HG03097 (cell line): ENCODE results near the gene TOMM20.
"Not testable (repeated sequence)": the region's sequence is repeated elsewhere in the genome, so short reads cannot be mapped to it uniquely, and the experiment has no call there.

Experiments used
- ATAC-seq: cut with Tn5 transposase; IDR thresholded peaks from one replicate; pipeline ENCODE4 v1.9.1; 2021; ENCODE audit not compliant: unreplicated experiment, low FRiP score

TOMM20 gene

DNA sequence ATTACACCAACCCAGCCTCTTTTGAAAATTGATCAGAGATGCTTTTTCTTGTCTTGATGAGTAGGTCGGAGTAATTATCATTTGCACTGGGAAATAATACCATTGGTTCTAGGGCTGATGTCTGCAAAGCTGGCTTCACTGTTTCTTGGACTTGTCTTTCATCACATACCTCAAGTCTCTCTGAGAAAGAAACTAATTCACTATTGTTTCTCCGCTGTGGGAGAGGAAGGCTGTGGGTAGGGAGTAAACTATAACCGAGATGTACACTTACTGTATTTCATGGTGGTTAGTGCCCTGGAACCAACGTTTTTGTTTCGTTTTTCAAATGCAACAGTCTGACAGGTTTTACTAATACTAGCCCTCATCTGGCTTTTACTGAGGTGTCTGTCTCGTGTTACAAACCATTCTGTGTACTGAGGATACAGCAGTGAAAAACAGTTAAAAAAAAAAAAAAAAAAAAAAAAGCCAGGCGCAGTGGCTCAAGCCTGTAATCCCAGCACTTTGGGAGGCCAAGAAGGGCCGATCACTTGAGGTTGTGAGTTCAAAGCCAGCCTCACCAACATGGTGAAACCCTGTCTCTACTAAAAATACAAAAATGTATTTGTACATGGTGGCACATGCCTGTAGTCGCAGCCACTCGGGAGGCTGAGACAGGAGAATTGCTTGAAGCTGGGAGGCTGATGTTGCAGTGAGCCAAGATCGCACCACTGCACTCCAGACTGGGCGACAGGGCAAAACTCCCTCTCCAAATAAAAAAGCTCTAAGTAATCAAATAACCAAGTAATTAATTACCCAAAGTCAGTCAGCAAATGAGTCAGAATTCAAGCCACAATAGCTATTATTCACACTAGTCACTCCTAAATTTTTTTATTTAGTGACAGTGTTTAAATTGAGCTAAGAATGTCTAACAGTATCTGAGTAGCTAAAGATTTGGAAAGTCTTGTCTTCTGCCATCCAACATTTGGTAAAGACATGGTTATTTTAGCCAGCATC, 23.3 kb downstream of the TOMM20 start:
- ATAC-seq: peak; percentile 80

- ATAC-seq: no peak
These were observed 25.6 kb downstream of the TOMM20 start for GRCh38 chr1:235102993-235103411.

- no peak for ATAC-seq
These were observed 26.4 kb downstream of the TOMM20 start for GRCh38 chr1:235102259-235102582.

- ATAC-seq: no peak
These were observed 26.9 kb downstream of the TOMM20 start for GRCh38 chr1:235101558-235102258.

GRCh38 chr1:235100194-235100772, 28.4 kb downstream of the TOMM20 start:
- ATAC-seq: no peak

DNA sequence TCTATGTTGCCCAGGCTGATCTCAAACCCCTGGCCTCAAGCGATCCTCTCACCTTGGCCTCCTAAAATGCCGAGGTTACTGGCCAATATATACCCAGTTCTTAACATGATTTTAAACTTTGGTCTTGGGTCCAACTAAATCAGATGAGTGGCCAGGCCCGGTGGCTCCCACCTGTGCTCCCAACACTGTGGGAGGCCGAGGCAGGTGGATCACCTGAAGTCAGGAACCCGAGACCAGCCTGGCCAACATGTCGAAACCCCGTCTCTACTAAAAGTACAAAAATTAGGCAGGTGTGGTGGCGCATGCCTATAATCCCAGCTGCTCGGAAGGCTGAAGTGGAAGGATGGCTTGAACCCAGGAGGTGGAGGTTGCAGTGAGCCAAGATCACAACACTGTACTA, 29.6 kb downstream of the TOMM20 start:
- no peak for ATAC-seq

- ATAC-seq: no peak
These were observed 30.1 kb downstream of the TOMM20 start for GRCh38 chr1:235098547-235098946.

GRCh38 chr1:235097501-235097900, 31.1 kb downstream of the TOMM20 start:
- ATAC-seq: not testable (repeated sequence)

DNA sequence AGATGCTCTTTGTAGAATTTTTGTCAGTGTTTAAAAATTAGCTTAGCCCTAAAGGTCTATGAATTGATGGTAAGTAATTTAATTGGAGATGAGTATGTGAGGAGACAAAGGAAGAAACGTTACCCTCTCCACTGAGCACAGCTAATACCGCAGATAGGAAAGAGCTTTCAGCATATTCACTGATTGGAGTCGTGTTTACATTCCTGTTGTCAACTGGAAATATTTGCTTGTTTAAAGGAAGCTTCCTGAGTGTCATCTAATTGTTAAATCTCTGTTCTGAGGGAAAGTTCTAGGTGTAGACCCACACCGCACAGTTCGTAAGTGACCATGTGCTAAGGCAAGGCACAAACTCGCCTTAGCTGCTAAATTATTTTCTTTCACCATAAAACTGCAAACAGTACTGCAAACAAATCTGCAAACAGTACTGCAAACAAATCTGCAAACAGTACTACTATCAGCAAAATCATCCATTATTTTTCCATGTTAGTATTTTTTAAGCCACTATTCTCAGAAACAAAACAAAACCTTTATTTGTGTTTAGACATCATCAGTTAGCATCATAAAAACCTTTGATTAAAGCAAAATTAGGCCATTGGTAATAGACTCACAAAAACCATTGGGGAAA, 32.6 kb downstream of the TOMM20 start:
- ATAC-seq: no peak

- ATAC-seq: peak; percentile 55
These were observed 34.7 kb downstream of the TOMM20 start for GRCh38 chr1:235093696-235094592.

DNA sequence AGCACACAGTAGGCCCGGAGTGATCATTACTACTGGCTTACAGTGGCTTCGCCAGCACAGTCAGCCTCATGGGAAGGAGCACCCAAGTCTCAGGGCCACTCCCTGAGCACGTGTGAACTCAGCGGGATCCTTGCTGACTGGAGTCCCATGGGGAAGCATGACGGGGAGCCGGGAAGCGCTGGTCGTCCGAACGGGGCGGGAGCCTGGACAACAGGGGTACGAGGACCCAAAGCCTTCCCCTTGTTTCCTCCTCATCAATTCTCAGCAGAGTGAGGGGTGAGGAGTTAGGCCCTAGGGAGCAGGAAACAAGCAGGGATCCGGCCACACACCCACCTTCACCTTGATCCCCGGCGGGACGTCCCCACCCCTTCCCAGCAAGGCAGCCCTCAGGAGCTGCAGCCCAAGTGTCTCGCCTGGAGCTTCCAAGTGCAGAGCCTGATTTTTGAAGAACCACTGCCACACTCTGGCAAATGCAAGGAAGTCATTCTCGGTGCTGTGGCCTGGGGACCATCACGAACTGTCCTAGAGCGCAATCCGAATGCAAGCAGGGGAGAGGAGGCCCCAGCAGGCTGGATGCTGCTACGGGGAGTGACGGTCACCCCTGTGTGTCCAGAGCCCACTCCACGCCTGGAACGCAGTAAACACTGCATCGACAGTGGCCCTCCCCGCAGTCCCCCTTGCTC, 35.5 kb downstream of the TOMM20 start:
- ATAC-seq: no peak

GRCh38 chr1:235092415-235092814, 36.2 kb downstream of the TOMM20 start:
- ATAC-seq: not testable (repeated sequence)

- ATAC-seq: not testable (repeated sequence)
These were observed 36.6 kb downstream of the TOMM20 start for GRCh38 chr1:235092045-235092406.

DNA sequence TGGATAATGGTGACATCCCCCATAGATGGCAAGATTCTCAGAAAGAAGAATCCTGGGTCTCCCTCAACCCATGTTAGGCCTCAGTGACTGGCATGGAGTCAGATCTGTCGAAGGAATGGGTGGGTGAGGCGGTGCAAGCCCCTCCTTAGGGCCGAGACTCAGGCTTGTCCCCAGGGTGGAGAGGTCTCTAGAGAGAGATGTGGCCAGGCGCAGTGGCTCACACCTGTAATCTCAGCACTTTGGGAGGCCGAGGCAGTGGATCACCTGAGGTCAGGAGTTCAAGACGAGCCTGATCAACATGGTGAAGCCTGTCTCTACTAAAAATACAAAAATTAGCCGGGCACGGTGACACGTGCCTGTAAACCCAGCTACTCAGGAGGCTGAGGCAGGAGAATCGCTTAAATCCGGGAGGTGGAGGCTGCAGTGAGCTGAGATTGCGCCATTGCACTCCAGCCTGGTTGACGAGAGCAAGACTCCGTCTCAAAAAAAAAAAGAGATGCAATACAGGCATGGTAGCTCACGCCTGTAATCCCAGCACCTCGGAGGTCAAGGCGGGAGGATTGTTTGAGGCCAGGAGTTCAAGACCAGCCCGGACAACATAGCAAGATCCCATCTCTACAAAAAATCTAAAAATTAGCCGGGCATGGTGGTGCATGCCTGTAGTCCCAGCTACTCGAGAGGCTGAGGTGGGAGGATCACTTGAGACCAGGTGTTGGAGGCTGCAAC, 37.2 kb downstream of the TOMM20 start:
- ATAC-seq: not testable (repeated sequence)

- no peak for ATAC-seq
These were observed 38.1 kb downstream of the TOMM20 start for GRCh38 chr1:235090406-235091069.

DNA sequence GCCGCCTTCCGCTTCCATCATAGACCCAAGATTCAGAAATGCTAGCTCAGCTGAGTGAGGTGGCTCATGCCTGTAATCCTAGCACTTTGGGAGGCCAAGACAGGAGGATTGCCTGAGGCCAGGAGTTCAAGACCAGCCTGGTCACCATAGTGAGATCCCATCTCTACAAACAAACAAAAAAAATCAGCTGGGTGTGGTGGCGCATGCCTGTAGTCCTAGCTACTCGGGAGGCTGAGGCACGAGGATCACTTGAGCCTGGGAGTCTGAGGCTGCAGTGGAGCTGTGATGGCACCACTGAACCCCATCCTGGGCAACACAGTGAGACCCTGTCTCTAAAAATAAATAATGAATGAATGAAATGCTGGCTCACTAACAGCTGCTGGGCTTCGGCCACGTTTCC, 39.7 kb downstream of the TOMM20 start:
- ATAC-seq: no peak

- no peak for ATAC-seq
These were observed 40.2 kb downstream of the TOMM20 start for GRCh38 chr1:235088430-235088829.

GRCh38 chr1:235087906-235088305, 40.7 kb downstream of the TOMM20 start:
- ATAC-seq: no peak
